H1 (cell line): ENCODE data around the gene CYP17A1. TPM values are rescaled to one million over a fixed set of nuclear protein-coding genes. Genes with fewer than 3 reads are reported as not detected.

Experiments
- BACH1 ChIP-seq: IDR thresholded peaks from 2 replicates; pipeline ENCODE4 v1.6.1; 2012; ENCODE audit warnings: low read length, improper control_type of control experiment
- CHD7 ChIP-seq: fragments of 300-600 bp; sonication (generic); IDR thresholded peaks from 2 replicates; pipeline ENCODE4 v1.7.1; 2012; ENCODE audit warnings: low read length, moderate library complexity, mild to moderate bottlenecking, inconsistent platforms; ENCODE audit not compliant: insufficient replicate concordance
- polyA plus RNA-seq, 7 experiments: library from polyadenylated mRNA; depleted of rRNA in 3 of 7; stranded (reverse) in 5 of 7; unstranded in 2 of 7; fragments of >200 nt in 5 of 7; fragments of 200-250 nt in 2 of 7; gene quantifications; 1 replicate in 5 of 7; 2 replicates in 1 of 7; 4 replicates in 1 of 7; pipeline versions ENCODE4 v1.2.1 to v1.2.3, GENCODE V29; 2011 to 2013; ENCODE audit warnings: missing spikeins in 2 of 7, mixed read lengths in 2 of 7
- total RNA-seq: library from RNA; stranded (reverse); fragmentation: NEBNext Ultra II Directional; extraction: Animal tissue kit (Norgen Biotek cat#: 25700); gene quantifications from 2 replicates; pipeline ENCODE4 v1.2.1, GENCODE V29; 2021

The CYP17A1 gene
- total and polyA plus RNA-seq, 2 of the 8 experiments (the other 6 are each of a cell fraction or from before 2014, with no cell fraction given): not detected

- TF ChIP-seq CHD7: no peak
- TF ChIP-seq BACH1: 0 out of 2 replicates have a peak, but pooled peaks have one; percentile 28
Observed at GRCh38 chr10:102856758-102857424, 19.7 kb upstream of the CYP17A1 start (continued).
